GM19395 (cell line): ENCODE measurements around the gene H3-3A.

Experiments
- ATAC-seq: cut with Tn5 transposase; IDR thresholded peaks from one replicate; pipeline ENCODE4 v1.9.1; 2021; ENCODE audit warnings: mild to moderate bottlenecking, moderate library complexity; ENCODE audit not compliant: unreplicated experiment

H3-3A gene

GRCh38 chr1:226110249-226111097 is 48.0 kb downstream of the H3-3A start:
- peak; percentile 74 for ATAC-seq

DNA sequence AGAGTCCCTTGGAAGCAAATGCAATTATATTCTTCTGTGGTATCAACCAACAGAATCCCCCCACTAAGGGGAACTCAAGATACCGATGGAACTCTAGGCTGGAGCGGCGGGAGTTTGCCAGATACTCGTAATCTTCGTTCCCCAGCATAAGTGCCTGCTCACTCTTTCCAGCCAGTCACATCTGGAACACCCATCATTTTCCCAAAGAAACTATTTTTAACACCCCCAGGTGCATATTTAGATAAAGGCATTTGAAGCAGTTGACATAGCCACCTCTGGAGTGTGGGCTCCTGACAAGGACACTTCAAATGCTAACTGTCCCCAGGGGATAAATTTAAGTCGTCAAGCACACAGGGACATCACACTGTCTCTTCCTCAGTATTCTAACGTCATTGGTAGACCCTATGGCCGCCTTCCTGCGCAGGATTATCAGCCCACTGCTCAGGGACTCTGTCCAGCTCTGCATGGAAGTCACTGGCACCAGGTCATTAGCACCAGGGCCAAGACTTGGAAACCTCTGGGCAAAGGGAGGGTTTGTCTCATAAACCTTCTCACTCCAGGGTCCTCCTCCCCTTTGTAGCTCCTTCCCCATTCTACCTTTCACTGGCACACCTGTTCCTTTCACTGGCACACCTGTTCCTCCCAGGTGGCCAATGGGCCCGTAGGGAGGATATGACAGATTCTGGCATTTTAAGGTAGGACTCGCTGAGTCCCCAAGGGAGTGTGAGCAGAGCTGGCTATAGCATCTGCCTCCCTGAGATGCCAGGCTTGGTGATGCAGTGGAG is 48.8 kb downstream of the H3-3A start:
- no peak for ATAC-seq

GRCh38 chr1:226111883-226112261 is 49.4 kb downstream of the H3-3A start:
- no peak for ATAC-seq

- no peak for ATAC-seq
Observed at GRCh38 chr1:226112626-226113025, 50.1 kb downstream of the H3-3A start.

DNA sequence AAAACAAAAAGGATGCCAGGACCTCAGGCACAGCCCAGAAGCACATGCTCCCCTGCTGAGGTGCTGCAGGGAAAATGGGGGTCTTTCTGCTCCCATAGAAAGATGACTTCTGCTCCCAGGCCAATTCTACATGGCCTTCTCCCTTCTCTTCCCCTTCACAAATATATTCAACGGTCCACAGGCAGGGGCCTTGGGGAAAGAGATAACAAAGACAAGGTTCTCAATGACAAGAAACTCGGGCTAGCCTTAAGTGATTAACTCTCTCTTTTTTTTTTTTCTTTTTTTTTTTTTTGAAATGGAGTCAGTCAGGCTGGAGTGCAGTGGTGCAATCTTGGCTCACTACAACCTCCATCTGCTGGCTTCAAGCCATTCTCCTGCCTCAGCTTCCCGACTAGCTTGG is 54.2 kb downstream of the H3-3A start:
- ATAC-seq = no peak

DNA sequence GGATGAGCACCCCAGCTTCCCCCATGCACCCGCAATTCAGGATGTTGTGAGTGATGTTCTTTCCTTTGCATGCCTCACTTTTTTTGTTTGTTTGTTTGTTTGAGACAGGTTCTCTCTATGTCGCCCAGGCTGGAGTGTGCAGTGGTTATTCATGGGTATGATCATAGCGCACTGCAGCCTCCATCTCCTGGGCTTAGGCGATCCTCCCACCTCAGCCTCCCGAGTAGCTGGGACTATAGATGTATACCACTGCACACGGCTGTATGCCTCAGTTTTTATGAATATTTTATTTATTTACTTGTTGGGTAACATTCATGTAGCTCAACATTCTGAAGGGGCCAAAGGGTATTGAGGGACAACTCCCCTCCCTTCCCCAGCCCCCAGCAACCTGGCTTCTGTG is 54.8 kb downstream of the H3-3A start:
- no peak for ATAC-seq

DNA sequence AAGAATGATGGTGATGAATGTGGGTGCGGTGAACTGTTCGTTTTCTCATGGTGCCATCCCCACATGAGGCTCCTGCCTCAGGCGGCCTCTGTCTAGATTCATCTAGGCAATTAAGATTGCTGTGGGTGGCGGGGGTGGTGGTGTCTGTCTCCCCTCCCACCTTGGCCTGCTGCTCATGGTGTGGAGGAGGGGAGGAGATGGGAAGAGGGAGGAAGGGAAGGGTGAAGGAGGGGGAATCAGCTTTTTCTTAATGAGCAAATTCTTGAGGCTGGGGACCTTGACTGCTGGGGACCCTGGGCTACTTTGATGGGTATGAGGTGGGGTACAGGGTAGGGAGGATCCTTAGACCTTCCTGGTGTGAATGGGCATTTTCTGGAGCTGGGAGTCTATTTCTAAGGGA is 55.8 kb downstream of the H3-3A start:
- no peak for ATAC-seq

DNA sequence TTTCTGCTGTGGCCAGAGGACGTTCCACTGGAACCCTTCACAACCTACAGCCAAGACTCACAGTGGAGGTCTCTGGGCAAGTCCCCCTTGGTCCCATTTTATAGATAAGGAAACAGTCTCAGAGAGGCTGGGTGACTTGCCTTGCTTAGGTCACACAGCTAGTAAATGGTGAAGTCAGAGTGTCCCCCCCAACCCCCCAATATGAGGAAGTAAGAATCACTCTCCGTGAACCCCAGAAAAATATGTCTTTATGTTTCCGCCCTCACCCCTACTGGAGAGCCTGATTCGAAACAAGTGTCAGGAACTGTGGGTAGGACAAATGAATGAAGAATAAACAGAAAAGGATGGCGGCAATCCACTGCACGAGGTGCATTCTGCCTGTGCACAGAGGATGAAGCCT is 56.7 kb downstream of the H3-3A start:
- no peak for ATAC-seq

- ATAC-seq = no peak
Observed at GRCh38 chr1:226120398-226120797, 57.9 kb downstream of the H3-3A start.

- no peak for ATAC-seq
Observed at GRCh38 chr1:226121049-226121586, 58.6 kb downstream of the H3-3A start.
